H1 (cell line): Measurements from ENCODE around the gene RANBP17. TPM values are rescaled to one million over a fixed set of nuclear protein-coding genes. Genes with fewer than 3 reads are reported as not detected.

ENCODE experiments used
- CEBPB ChIP-seq: IDR thresholded peaks from 2 replicates; pipeline ENCODE4 v1.6.1; 2012; ENCODE audit warnings: low read depth, low read length
- CHD2 ChIP-seq: IDR thresholded peaks from 2 replicates; pipeline ENCODE4 v1.6.1; 2012; ENCODE audit warnings: low read length, improper control_type of control experiment
- CHD7 ChIP-seq: fragments of 300-600 bp; sonication (generic); IDR thresholded peaks from 2 replicates; pipeline ENCODE4 v1.7.1; 2012; ENCODE audit warnings: low read length, moderate library complexity, mild to moderate bottlenecking, inconsistent platforms; ENCODE audit not compliant: insufficient replicate concordance
- JUN ChIP-seq: IDR thresholded peaks from 2 replicates; pipeline ENCODE4 v1.6.1; 2011; ENCODE audit warnings: low read depth, mild to moderate bottlenecking, improper control_type of control experiment, low read length
- NANOG ChIP-seq: IDR thresholded peaks from 2 replicates; pipeline ENCODE4 v1.6.1; 2011; ENCODE audit warnings: low read length, low read depth, mild to moderate bottlenecking, inconsistent platforms; ENCODE audit not compliant: insufficient read depth, poor library complexity, severe bottlenecking
- RAD21 ChIP-seq, 2 experiments: IDR thresholded peaks in 1 of 2; conservative IDR thresholded peaks in 1 of 2; 2 replicates each; pipeline ENCODE4 v1.6.1; 2011; ENCODE audit warnings: low read depth in 2 of 2, low read length in 2 of 2, improper control_type of control experiment in 1 of 2, inconsistent platforms in 1 of 2, mild to moderate bottlenecking in 1 of 2, moderate library complexity in 1 of 2
- RXRA ChIP-seq: IDR thresholded peaks from 2 replicates; pipeline ENCODE4 v1.6.1; 2011; ENCODE audit warnings: low read depth, mild to moderate bottlenecking, low read length, moderate library complexity; ENCODE audit not compliant: insufficient read depth
- SIRT6 ChIP-seq: IDR thresholded peaks from one replicate; pipeline ENCODE4 v1.7.1; 2012; ENCODE audit warnings: low read length, inconsistent platforms
- SIX5 ChIP-seq: IDR thresholded peaks from 2 replicates; pipeline ENCODE4 v1.6.1; 2011; ENCODE audit warnings: mild to moderate bottlenecking, low read depth, low read length
- polyA plus RNA-seq, 7 experiments: library from polyadenylated mRNA; depleted of rRNA in 3 of 7; stranded (reverse) in 5 of 7; unstranded in 2 of 7; fragments of >200 nt in 5 of 7; fragments of 200-250 nt in 2 of 7; gene quantifications; 1 replicate in 5 of 7; 2 replicates in 1 of 7; 4 replicates in 1 of 7; pipeline versions ENCODE4 v1.2.1 to v1.2.3, GENCODE V29; 2011 to 2013; ENCODE audit warnings: missing spikeins in 2 of 7, mixed read lengths in 2 of 7
- total RNA-seq: library from RNA; stranded (reverse); fragmentation: NEBNext Ultra II Directional; extraction: Animal tissue kit (Norgen Biotek cat#: 25700); gene quantifications from 2 replicates; pipeline ENCODE4 v1.2.1, GENCODE V29; 2021
- TF ChIP-seq, protein P1 (sequence below): IDR thresholded peaks from 2 replicates; pipeline ENCODE4 v1.6.1; 2012; ENCODE audit warnings: inconsistent platforms

RANBP17 gene
- total and polyA plus RNA-seq, 2 of the 8 experiments (the other 6 are each of a cell fraction or from before 2014, with no cell fraction given) = 8.6 to 21.3 TPM

- no peak for TF ChIP-seq CHD7
- no peak for TF ChIP-seq JUN
- no peak for TF ChIP-seq CHD2
- TF ChIP-seq SIRT6 = no peak
- TF ChIP-seq NANOG = no peak
- TF ChIP-seq RXRA = no peak
- TF ChIP-seq CEBPB = no peak
- TF ChIP-seq RAD21 (IDR thresholded peaks at IDR 0.05 in 1 of 2, conservative IDR thresholded peaks at IDR 0.05 in 1 of 2; ENCODE audit: low read depth in 2 of 2, low read length in 2 of 2) = no peak
- no peak for TF ChIP-seq SIX5
- TF ChIP-seq, protein P1, sequence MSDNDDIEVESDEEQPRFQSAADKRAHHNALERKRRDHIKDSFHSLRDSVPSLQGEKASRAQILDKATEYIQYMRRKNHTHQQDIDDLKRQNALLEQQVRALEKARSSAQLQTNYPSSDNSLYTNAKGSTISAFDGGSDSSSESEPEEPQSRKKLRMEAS = no peak
These were observed 362.1 kb downstream of the RANBP17 start (continued) for GRCh38 chr5:171223927-171224326.
